ENCODE data around the gene IL1RAPL1.

IL1RAPL1 gene

DNA sequence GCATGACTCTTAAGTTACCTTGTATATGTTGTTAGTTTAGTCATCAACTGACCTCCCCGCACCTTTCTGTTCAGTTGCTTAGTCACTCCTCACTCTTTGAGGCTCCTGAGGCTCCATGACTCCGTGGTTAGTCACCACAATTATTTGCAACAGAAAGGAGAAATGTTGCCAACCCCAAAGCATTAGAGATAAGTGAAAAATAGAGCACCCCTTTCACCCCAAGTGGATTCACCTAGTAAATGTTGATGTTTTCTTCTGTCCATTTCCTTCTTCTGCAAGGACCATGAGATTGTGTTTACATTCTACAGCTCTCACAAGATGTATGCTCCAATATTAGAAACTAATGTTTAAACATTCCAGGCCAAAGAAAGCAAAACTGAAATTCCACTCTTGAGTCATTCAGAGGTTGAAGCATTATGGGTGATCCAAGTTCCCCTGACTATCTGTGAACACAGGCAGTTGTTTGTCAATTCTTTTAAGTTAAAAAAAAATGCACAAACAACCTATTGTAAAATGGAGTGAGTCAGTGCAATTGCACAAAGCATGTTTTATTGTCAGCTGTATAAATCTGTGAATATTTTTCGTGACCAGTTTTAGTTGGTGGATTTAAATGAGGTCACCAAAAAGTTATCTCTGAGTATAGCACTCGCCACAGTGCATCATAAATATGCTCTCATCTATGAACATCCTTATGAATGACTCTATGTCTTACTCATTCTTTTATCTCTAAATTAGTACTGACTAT is 1075.7 kb downstream of the IL1RAPL1 start:
- TF ChIP-seq FOXP2 (optimal IDR thresholded peaks at IDR 0.05; ENCODE audit: borderline replicate concordance, extremely low read depth, extremely low read length, insufficient read depth) (no peak), POLR2AphosphoS5 (IDR thresholded peaks at IDR 0.05; ENCODE audit: low read depth, low read length) (no peak), TAF1 (IDR thresholded peaks at IDR 0.05; ENCODE audit: borderline replicate concordance, insufficient read depth, low read length) (no peak), SIN3A (IDR thresholded peaks at IDR 0.05; ENCODE audit: borderline replicate concordance, insufficient read depth, low read length) (no peak), REST (IDR thresholded peaks at IDR 0.05; ENCODE audit: insufficient read depth in 1 of 2, low read depth in 2 of 2, low read length in 2 of 2) (no peak)

DNA sequence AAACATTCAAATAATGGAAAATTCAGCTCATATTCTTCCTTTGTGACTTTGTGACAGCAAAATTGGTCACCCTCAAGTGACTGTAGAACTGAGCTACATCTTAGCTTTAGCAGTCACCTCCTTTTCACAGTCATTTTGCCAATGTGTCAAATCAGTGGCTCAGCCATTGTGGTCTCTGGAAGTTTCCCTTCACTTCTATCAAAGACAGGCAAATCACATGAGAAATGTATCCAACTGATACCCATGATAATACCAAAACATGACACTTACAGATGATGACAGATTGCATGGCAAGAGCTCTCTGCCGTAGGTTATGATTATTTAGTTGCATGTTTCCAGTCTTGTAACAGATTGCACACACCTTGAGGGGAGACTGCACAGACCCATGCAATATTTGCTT is 1078.3 kb downstream of the IL1RAPL1 start:
- TF ChIP-seq TAF1 (IDR thresholded peaks at IDR 0.05; ENCODE audit: borderline replicate concordance, insufficient read depth, low read length), result no peak
- no peak for TF ChIP-seq REST (IDR thresholded peaks at IDR 0.05; ENCODE audit: insufficient read depth in 1 of 2, low read depth in 2 of 2, low read length in 2 of 2)
- TF ChIP-seq FOXP2 (optimal IDR thresholded peaks at IDR 0.05; ENCODE audit: borderline replicate concordance, extremely low read depth, extremely low read length, insufficient read depth), result no peak
- no peak for TF ChIP-seq SIN3A (IDR thresholded peaks at IDR 0.05; ENCODE audit: borderline replicate concordance, insufficient read depth, low read length)
- no peak for TF ChIP-seq POLR2AphosphoS5 (IDR thresholded peaks at IDR 0.05; ENCODE audit: low read depth, low read length)

DNA sequence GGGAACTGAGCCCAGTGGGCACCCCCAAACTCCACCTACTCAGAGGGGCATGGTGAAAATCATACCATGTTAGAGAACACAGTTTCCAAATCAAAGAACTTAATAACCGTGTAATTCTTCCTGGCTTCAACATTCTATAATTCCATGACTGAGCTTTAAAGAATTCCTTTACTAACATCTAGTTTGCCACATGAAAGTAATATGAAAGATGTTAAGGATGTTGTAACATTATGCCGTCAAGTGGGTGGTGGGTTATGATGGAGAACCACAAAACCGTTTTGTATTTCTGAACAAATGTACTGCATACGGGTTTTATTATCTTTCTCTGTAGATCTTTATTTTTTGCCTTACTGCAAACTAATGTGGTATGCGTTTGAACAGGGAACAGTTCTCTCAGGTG is 1079.1 kb downstream of the IL1RAPL1 start:
- TF ChIP-seq FOXP2 (optimal IDR thresholded peaks at IDR 0.05; ENCODE audit: borderline replicate concordance, extremely low read depth, extremely low read length, insufficient read depth) (no peak), TAF1 (IDR thresholded peaks at IDR 0.05; ENCODE audit: borderline replicate concordance, insufficient read depth, low read length) (no peak), SIN3A (IDR thresholded peaks at IDR 0.05; ENCODE audit: borderline replicate concordance, insufficient read depth, low read length) (no peak), REST (IDR thresholded peaks at IDR 0.05; ENCODE audit: insufficient read depth in 1 of 2, low read depth in 2 of 2, low read length in 2 of 2) (no peak), POLR2AphosphoS5 (IDR thresholded peaks at IDR 0.05; ENCODE audit: low read depth, low read length) (no peak)

GRCh38 chrX:29671421-29671820 is 1084.2 kb downstream of the IL1RAPL1 start:
- TF ChIP-seq TAF1 (IDR thresholded peaks at IDR 0.05; ENCODE audit: borderline replicate concordance, insufficient read depth, low read length), result no peak
- no peak for TF ChIP-seq REST (IDR thresholded peaks at IDR 0.05; ENCODE audit: insufficient read depth in 1 of 2, low read depth in 2 of 2, low read length in 2 of 2)
- no peak for TF ChIP-seq FOXP2 (optimal IDR thresholded peaks at IDR 0.05; ENCODE audit: borderline replicate concordance, extremely low read depth, extremely low read length, insufficient read depth)
- TF ChIP-seq POLR2AphosphoS5 (IDR thresholded peaks at IDR 0.05; ENCODE audit: low read depth, low read length), result no peak
- TF ChIP-seq SIN3A (IDR thresholded peaks at IDR 0.05; ENCODE audit: borderline replicate concordance, insufficient read depth, low read length), result no peak

All from PFSK-1 (cell line).